WTC11 (cell line): ENCODE results near the gene SOX8. TPM values are rescaled to one million over a fixed set of nuclear protein-coding genes. Genes with fewer than 3 reads are reported as not detected.
A peak's percentile ranks its signal among the peaks of the same experiment; 100 is the strongest.

Source experiments
- ATAC-seq: fragments of 200-7000 bp; cut with Tn5 transposase; 2 replicates; pipeline ENCODE4 v1.10.0; 2021; ENCODE audit warnings: mild to moderate bottlenecking, moderate library complexity
- CTCF ChIA-PET: fragments of 300-600 bp; sonication (Branson Sonifier 250); formaldehyde crosslinking; loops from one replicate; lab custom pipeline; 2021; ENCODE audit warnings: antibody characterized with exemption; lab: Charles Lee
- POLR2A ChIA-PET: fragments of 350-600 bp; sonication (Branson Sonifier 250); formaldehyde crosslinking; loops from one replicate; lab custom pipeline; 2021; ENCODE audit warnings: antibody characterized with exemption; lab: Charles Lee
- DNase-seq: peaks from one replicate; pipeline ENCODE4 v3.0.0; 2021; ENCODE audit warnings: low spot score
- H3K27ac Mint-ChIP-seq: 2 replicates; pipeline ENCODE4 v1.8.0; 2021; ENCODE audit warnings: mixed read lengths
- H3K27me3 Mint-ChIP-seq: 2 replicates; pipeline ENCODE4 v1.8.0; 2021; ENCODE audit warnings: low read depth, mild to moderate bottlenecking, moderate library complexity, mixed read lengths
- H3K36me3 Mint-ChIP-seq: 2 replicates; pipeline ENCODE4 v1.8.0; 2021; ENCODE audit warnings: mixed read lengths
- H3K4me1 Mint-ChIP-seq: 2 replicates; pipeline ENCODE4 v1.8.0; 2022; ENCODE audit warnings: mixed read lengths
- H3K4me3 Mint-ChIP-seq: 2 replicates; pipeline ENCODE4 v1.8.0; 2021; ENCODE audit warnings: mild to moderate bottlenecking, moderate library complexity, mixed read lengths
- H3K9me3 Mint-ChIP-seq: 2 replicates; pipeline ENCODE4 v1.8.0; 2021; ENCODE audit warnings: mixed read lengths
- ATF1 ChIP-seq: sonication (generic); formaldehyde crosslinking; IDR thresholded peaks from 2 replicates; pipeline ENCODE4 v1.8.1; 2023; ENCODE audit warnings: mild to moderate bottlenecking, moderate library complexity, missing genetic modification reagents
- FOXP1 ChIP-seq: sonication (generic); formaldehyde crosslinking; IDR thresholded peaks from 2 replicates; pipeline ENCODE4 v1.8.0; 2022; ENCODE audit warnings: missing genetic modification reagents, mild to moderate bottlenecking, moderate library complexity, borderline replicate concordance
- GTF2I ChIP-seq: fragments of 250-450 bp; sonication (Bioruptor Pico); conservative IDR thresholded peaks from 2 replicates; pipeline ENCODE4 v1.4.0; 2021; ENCODE audit warnings: mild to moderate bottlenecking
- KAT7 ChIP-seq: sonication (generic); formaldehyde crosslinking; IDR thresholded peaks from 2 replicates; pipeline ENCODE4 v1.8.1; 2023; ENCODE audit warnings: missing genetic modification reagents, mild to moderate bottlenecking, borderline replicate concordance
- NFYB ChIP-seq: sonication (generic); formaldehyde crosslinking; conservative IDR thresholded peaks from 2 replicates; pipeline ENCODE4 v1.8.0; 2022; ENCODE audit warnings: low read depth, missing genetic modification reagents
- NR2C2 ChIP-seq: sonication (generic); formaldehyde crosslinking; IDR thresholded peaks from 2 replicates; pipeline ENCODE4 v1.8.0; 2022; ENCODE audit warnings: mild to moderate bottlenecking, missing genetic modification reagents
- SMAD3 ChIP-seq: sonication (generic); formaldehyde crosslinking; IDR thresholded peaks from 2 replicates; pipeline ENCODE4 v1.8.0; 2022; ENCODE audit warnings: missing genetic modification reagents, mild to moderate bottlenecking, borderline replicate concordance
- SMAD4 ChIP-seq: sonication (generic); formaldehyde crosslinking; IDR thresholded peaks from 2 replicates; pipeline ENCODE4 v1.8.0; 2022; ENCODE audit warnings: mild to moderate bottlenecking, missing genetic modification reagents
- SP1 ChIP-seq: sonication (generic); formaldehyde crosslinking; conservative IDR thresholded peaks from 2 replicates; pipeline ENCODE4 v1.8.1; 2022; ENCODE audit warnings: missing genetic modification reagents
- TP53 ChIP-seq: sonication (generic); formaldehyde crosslinking; IDR thresholded peaks from 2 replicates; pipeline ENCODE4 v1.8.1; 2023; ENCODE audit warnings: mild to moderate bottlenecking, missing genetic modification reagents
- ZNF138 ChIP-seq: sonication (generic); formaldehyde crosslinking; conservative IDR thresholded peaks from 2 replicates; pipeline ENCODE4 v1.8.1; 2022; ENCODE audit warnings: mild to moderate bottlenecking, moderate library complexity, missing genetic modification reagents
- ZNF232 ChIP-seq: sonication (generic); formaldehyde crosslinking; IDR thresholded peaks from 2 replicates; pipeline ENCODE4 v1.8.0; 2022; ENCODE audit warnings: mild to moderate bottlenecking, missing genetic modification reagents
- ZNF317 ChIP-seq: sonication (generic); formaldehyde crosslinking; IDR thresholded peaks from 2 replicates; pipeline ENCODE4 v1.8.1; 2023; ENCODE audit warnings: low read depth, mild to moderate bottlenecking, moderate library complexity, missing genetic modification reagents, borderline replicate concordance
- ZNF396 ChIP-seq: fragments of 250-450 bp; sonication (Bioruptor Pico); IDR thresholded peaks from 2 replicates; pipeline ENCODE4 v1.8.0; 2021; ENCODE audit warnings: mild to moderate bottlenecking, moderate library complexity, borderline replicate concordance
- total RNA-seq: library from RNA; stranded (reverse); gene quantifications from 3 replicates; pipeline ENCODE4 v1.2.3, GENCODE V29; 2021
- TF ChIP-seq, protein P1 (sequence below): fragments of 200-600 bp; IDR thresholded peaks from 2 replicates; pipeline ENCODE4 v1.8.0; 2022; ENCODE audit warnings: antibody characterized with exemption
- TF ChIP-seq, protein P2 (sequence below): fragments of 250-450 bp; sonication (Bioruptor Pico); IDR thresholded peaks from 2 replicates; pipeline ENCODE4 v1.9.0; 2021; ENCODE audit warnings: mild to moderate bottlenecking, borderline replicate concordance
- TF ChIP-seq, protein P3 (sequence below): fragments of 250-450 bp; sonication (Bioruptor Pico); IDR thresholded peaks from 2 replicates; pipeline ENCODE4 v1.9.0; 2021; ENCODE audit warnings: mild to moderate bottlenecking
- TF ChIP-seq, protein P4 (sequence below): sonication (generic); formaldehyde crosslinking; IDR thresholded peaks from 2 replicates; pipeline ENCODE4 v1.8.0; 2023; ENCODE audit warnings: missing genetic modification reagents
- TF ChIP-seq, protein P5 (sequence below): sonication (generic); formaldehyde crosslinking; IDR thresholded peaks from 2 replicates; pipeline ENCODE4 v1.8.1; 2022; ENCODE audit warnings: mild to moderate bottlenecking, missing genetic modification reagents, moderate library complexity, borderline replicate concordance

Gene SOX8
- total RNA-seq, 1 experiment from 2014 or later, result 12.3 TPM

DNA sequence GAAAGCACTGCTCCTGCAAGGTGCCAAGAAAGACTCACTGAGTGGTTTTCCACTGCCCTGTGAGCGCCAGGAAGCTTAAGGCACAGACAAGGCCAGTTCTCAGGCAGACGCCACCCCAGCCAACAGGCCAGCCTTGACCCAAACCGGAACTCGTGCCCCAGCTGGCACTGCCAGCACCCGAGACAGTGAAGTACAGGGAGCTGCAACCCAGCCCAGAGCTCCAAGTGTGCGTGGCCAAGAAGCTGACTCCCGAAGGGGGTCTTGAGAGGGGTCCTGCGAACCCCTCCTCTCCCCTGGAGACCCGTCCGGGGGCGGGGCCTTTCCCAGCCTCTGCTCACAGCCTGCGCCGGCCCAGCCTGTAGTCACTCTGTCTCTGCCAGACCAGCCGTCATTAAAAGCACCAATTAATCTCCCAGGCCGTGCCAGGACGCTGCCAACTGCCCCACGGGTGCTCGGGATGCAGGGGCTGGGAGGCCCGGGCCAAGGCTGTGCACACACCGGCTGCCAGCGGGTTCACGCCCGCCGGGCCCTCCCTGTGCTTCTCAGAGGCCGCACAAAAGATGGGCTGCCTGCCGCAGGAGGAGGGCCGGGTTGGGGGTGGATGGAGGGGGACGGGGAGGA is 4.4 kb upstream of the SOX8 start (continued):
- TF ChIP-seq GTF2I (CRISPR knock-in tag) (no peak), SMAD4 (CRISPR knock-in tag) (no peak), FOXP1 (no peak), NFYB (no peak)

DNA sequence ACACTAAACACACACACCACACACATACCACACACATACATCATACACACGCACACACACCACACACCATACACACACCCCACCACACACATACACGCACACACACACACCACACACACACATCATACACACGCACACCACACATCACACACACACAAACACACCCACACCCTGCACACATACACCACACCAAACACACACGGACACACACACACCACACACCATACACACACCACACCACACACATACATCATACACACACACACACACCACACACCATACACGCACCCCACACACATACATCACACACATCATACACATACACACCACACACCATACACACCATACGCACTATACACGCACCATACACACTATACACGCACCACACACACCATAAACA is 3.7 kb upstream of the SOX8 start:
- Mint-ChIP-seq H3K4me1 (peaks cover 3% of the 10 kb centered on the region), H3K36me3 (no peaks in the 10 kb centered on the region), H3K9me3 (peaks cover 6% of the 10 kb centered on the region), H3K27me3 (peaks cover 27% of the 10 kb centered on the region), H3K4me3 (no peak overlapping the region), H3K27ac (peak overlapping the region; percentile 6; the same call in 1 of the 2 replicates)
- ChIA-PET POLR2A (no interaction called here), CTCF (interaction anchor here (4.9 kb wide), 1 partner anchor 80 kb away, joined by 27 read pairs; no protein-coding TSS in a partner anchor)
- DNase-seq, result no peak
- no peak for ATAC-seq
- TF ChIP-seq, protein P1, sequence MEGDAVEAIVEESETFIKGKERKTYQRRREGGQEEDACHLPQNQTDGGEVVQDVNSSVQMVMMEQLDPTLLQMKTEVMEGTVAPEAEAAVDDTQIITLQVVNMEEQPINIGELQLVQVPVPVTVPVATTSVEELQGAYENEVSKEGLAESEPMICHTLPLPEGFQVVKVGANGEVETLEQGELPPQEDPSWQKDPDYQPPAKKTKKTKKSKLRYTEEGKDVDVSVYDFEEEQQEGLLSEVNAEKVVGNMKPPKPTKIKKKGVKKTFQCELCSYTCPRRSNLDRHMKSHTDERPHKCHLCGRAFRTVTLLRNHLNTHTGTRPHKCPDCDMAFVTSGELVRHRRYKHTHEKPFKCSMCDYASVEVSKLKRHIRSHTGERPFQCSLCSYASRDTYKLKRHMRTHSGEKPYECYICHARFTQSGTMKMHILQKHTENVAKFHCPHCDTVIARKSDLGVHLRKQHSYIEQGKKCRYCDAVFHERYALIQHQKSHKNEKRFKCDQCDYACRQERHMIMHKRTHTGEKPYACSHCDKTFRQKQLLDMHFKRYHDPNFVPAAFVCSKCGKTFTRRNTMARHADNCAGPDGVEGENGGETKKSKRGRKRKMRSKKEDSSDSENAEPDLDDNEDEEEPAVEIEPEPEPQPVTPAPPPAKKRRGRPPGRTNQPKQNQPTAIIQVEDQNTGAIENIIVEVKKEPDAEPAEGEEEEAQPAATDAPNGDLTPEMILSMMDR, result no peak
- TF ChIP-seq ATF1, result no peak
- TF ChIP-seq, protein P2, sequence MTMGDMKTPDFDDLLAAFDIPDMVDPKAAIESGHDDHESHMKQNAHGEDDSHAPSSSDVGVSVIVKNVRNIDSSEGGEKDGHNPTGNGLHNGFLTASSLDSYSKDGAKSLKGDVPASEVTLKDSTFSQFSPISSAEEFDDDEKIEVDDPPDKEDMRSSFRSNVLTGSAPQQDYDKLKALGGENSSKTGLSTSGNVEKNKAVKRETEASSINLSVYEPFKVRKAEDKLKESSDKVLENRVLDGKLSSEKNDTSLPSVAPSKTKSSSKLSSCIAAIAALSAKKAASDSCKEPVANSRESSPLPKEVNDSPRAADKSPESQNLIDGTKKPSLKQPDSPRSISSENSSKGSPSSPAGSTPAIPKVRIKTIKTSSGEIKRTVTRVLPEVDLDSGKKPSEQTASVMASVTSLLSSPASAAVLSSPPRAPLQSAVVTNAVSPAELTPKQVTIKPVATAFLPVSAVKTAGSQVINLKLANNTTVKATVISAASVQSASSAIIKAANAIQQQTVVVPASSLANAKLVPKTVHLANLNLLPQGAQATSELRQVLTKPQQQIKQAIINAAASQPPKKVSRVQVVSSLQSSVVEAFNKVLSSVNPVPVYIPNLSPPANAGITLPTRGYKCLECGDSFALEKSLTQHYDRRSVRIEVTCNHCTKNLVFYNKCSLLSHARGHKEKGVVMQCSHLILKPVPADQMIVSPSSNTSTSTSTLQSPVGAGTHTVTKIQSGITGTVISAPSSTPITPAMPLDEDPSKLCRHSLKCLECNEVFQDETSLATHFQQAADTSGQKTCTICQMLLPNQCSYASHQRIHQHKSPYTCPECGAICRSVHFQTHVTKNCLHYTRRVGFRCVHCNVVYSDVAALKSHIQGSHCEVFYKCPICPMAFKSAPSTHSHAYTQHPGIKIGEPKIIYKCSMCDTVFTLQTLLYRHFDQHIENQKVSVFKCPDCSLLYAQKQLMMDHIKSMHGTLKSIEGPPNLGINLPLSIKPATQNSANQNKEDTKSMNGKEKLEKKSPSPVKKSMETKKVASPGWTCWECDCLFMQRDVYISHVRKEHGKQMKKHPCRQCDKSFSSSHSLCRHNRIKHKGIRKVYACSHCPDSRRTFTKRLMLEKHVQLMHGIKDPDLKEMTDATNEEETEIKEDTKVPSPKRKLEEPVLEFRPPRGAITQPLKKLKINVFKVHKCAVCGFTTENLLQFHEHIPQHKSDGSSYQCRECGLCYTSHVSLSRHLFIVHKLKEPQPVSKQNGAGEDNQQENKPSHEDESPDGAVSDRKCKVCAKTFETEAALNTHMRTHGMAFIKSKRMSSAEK (CRISPR knock-in tag), result no peak
- TF ChIP-seq TP53, result no peak
- TF ChIP-seq, protein P3, sequence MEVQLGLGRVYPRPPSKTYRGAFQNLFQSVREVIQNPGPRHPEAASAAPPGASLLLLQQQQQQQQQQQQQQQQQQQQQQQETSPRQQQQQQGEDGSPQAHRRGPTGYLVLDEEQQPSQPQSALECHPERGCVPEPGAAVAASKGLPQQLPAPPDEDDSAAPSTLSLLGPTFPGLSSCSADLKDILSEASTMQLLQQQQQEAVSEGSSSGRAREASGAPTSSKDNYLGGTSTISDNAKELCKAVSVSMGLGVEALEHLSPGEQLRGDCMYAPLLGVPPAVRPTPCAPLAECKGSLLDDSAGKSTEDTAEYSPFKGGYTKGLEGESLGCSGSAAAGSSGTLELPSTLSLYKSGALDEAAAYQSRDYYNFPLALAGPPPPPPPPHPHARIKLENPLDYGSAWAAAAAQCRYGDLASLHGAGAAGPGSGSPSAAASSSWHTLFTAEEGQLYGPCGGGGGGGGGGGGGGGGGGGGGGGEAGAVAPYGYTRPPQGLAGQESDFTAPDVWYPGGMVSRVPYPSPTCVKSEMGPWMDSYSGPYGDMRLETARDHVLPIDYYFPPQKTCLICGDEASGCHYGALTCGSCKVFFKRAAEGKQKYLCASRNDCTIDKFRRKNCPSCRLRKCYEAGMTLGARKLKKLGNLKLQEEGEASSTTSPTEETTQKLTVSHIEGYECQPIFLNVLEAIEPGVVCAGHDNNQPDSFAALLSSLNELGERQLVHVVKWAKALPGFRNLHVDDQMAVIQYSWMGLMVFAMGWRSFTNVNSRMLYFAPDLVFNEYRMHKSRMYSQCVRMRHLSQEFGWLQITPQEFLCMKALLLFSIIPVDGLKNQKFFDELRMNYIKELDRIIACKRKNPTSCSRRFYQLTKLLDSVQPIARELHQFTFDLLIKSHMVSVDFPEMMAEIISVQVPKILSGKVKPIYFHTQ (CRISPR knock-in tag), result no peak
- TF ChIP-seq SP1, result no peak
- no peak for TF ChIP-seq NR2C2 (CRISPR knock-in tag)
- TF ChIP-seq FOXP1, result no peak
- TF ChIP-seq, protein P4, sequence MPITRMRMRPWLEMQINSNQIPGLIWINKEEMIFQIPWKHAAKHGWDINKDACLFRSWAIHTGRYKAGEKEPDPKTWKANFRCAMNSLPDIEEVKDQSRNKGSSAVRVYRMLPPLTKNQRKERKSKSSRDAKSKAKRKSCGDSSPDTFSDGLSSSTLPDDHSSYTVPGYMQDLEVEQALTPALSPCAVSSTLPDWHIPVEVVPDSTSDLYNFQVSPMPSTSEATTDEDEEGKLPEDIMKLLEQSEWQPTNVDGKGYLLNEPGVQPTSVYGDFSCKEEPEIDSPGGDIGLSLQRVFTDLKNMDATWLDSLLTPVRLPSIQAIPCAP (CRISPR knock-in tag), result no peak
- TF ChIP-seq ZNF138 (CRISPR knock-in tag), result no peak
- TF ChIP-seq, protein P5, sequence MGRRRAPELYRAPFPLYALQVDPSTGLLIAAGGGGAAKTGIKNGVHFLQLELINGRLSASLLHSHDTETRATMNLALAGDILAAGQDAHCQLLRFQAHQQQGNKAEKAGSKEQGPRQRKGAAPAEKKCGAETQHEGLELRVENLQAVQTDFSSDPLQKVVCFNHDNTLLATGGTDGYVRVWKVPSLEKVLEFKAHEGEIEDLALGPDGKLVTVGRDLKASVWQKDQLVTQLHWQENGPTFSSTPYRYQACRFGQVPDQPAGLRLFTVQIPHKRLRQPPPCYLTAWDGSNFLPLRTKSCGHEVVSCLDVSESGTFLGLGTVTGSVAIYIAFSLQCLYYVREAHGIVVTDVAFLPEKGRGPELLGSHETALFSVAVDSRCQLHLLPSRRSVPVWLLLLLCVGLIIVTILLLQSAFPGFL (CRISPR knock-in tag), result no peak
- TF ChIP-seq KAT7, result no peak
- TF ChIP-seq SMAD3 (CRISPR knock-in tag), result no peak
- TF ChIP-seq ZNF396 (CRISPR knock-in tag), result no peak
- TF ChIP-seq ZNF317 (CRISPR knock-in tag), result no peak
- TF ChIP-seq ZNF232, result no peak
